Cerebellar nuclear complex (tissue), 1 donor: ENCODE data around the gene PPFIA3.

Experiments used
- DNase-seq, 2 experiments: peaks; one replicate each; lab custom pipeline; 2025; lab: John Stamatoyannopoulos, UW

PPFIA3 gene

DNA sequence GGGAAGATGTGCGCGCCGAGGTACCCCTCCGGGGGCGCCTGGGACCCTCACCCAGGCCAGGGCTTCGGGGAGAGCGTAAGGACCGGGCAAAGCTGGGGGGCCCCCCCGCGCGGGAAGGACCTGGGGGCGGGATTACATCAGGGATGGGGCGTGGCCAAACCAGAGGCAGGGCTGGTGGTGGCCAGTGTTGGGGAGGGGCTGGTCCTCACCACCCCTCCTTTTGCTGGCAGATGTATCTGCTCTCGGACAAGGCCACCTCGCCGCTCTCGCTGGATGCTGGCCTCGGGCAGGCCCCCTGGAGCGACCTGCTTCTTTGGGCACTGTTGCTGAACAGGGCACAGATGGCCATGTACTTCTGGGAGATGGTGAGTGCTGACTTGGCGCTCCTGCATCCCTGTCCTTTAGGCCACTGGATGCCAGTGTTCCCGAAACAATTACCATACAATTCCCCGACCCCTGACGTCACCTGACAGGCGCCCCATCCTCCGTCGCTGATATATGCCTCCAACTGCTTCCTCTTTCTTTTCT is 63.6 kb downstream of the PPFIA3 start:
- no peak for DNase-seq

DNA sequence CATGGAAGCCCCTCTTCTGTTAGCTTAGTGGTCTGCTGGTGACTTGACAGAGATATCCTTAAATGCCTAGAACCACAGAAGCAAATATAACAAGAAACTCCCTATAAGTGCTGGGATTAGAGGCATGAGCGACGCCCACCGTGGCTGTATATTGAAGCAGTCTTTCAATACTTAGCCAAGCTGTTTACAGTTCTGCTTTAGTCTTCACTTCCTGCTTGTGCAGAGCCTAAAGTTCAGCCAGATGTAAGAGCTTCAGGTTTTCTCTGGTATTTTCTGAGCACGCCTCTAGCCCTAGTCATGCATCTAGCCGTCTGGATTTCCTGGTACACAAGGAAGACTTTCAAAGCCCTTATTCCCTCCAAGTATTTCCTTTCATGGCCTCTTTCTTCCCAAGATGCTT is 66.8 kb downstream of the PPFIA3 start:
- DNase-seq, result no peak

DNA sequence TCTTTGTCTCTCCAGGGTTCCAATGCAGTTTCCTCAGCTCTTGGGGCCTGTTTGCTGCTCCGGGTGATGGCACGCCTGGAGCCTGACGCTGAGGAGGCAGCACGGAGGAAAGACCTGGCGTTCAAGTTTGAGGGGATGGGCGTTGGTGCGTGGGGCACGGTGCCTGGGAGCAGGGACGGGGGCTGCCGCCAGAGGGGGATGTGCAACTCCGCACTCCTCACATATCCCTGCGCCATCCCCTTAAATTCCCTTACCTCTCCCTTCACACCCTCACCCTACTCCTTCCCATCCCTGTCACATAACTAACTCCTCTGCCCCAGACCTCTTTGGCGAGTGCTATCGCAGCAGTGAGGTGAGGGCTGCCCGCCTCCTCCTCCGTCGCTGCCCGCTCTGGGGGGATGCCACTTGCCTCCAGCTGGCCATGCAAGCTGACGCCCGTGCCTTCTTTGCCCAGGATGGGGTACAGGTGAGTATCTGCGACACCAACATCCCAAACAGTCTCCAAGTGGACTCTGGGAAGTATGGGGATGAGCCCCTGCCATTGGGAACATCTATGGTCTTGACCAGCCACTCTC is 69.4 kb downstream of the PPFIA3 start:
- DNase-seq, result no peak

GRCh38 chr19:49189259-49189658 is 69.9 kb downstream of the PPFIA3 start:
- no peak for DNase-seq

DNA sequence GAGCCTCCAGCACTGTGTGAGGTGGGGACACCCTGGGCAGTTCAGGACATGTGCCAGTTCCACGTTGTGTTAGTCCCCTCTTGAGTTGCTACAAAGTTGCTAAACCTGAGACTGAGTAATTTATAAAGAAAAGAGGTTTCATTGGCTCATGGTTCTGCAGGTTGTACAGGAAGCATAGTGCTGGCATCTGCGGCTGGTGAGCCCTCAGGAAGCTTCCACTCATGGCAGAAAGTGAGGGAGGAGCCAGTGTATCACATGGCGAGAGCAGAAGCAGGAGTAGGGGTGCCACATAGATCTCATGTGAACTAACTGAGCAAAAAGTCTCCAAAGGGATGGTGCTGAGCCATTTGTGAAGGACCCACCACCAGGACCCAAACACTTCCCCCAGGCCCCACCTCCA is 71.4 kb downstream of the PPFIA3 start:
- no peak for DNase-seq

- no peak for DNase-seq
These were observed 74.6 kb downstream of the PPFIA3 start for GRCh38 chr19:49193822-49194394.

- DNase-seq, result no peak
These were observed 75.1 kb downstream of the PPFIA3 start for GRCh38 chr19:49194408-49194807.

DNA sequence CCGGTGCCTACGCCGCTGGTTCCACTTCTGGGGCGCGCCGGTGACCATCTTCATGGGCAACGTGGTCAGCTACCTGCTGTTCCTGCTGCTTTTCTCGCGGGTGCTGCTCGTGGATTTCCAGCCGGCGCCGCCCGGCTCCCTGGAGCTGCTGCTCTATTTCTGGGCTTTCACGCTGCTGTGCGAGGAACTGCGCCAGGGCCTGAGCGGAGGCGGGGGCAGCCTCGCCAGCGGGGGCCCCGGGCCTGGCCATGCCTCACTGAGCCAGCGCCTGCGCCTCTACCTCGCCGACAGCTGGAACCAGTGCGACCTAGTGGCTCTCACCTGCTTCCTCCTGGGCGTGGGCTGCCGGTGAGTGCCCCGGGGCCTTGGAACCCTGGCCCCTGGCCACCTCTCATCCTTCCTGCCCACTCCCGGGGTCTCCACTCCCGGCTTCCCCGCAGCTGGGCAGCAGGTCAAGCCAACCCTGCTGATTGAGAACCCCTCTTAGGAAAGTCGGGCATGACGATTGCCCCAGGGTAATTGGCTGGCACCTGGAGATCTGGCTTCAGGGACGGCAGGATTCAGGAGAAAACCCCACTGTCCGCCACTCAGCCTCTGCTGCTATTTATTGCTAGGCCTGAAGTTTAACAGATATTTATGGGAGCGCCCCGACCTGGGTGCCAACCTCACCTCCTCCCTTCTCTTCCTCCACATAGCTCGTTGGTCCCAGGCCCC is 77.3 kb downstream of the PPFIA3 start:
- no peak for DNase-seq

- DNase-seq, result no peak
These were observed 81.0 kb downstream of the PPFIA3 start for GRCh38 chr19:49200238-49200862.
